HCT116 (cell line): Measurements from ENCODE around the gene RASGRF2.

Source experiments
- EZH2 ChIP-seq: fragments of 200-600 bp; sonication (generic); IDR thresholded peaks from 2 replicates; pipeline ENCODE4 v1.6.1; 2017; ENCODE audit warnings: antibody characterized with exemption, mixed run types
- MAX ChIP-seq: IDR thresholded peaks from 2 replicates; pipeline ENCODE4 v1.6.1; 2012
- POLR2A ChIP-seq: IDR thresholded peaks from 2 replicates; pipeline ENCODE4 v1.7.0; 2011; ENCODE audit warnings: borderline replicate concordance; ENCODE audit not compliant: insufficient read depth, insufficient read length; ENCODE audit errors: extremely low read depth
- POLR2AphosphoS5 ChIP-seq: IDR thresholded peaks from 2 replicates; pipeline ENCODE4 v1.6.1; 2011; ENCODE audit warnings: mild to moderate bottlenecking, low read depth, low read length, moderate library complexity
- RAD21 ChIP-seq: IDR thresholded peaks from 2 replicates; pipeline ENCODE4 v1.6.1; 2012; ENCODE audit warnings: low read depth, mild to moderate bottlenecking
- ZNF274 ChIP-seq: fragments of 200-500 bp; sonication (Bioruptor generic); IDR thresholded peaks from 2 replicates; pipeline ENCODE4 v1.6.1; 2014; ENCODE audit warnings: mild to moderate bottlenecking, low read depth, low read length, inconsistent platforms
- TF ChIP-seq, protein P1 (sequence below), 3 experiments: fragments of 200-600 bp in 1 of 3; sonication (generic) in 1 of 3; IDR thresholded peaks in 2 of 3; conservative IDR thresholded peaks in 1 of 3; 2 replicates each; pipeline ENCODE4 v1.5.1; 2012 to 2017; ENCODE audit warnings: low read depth in 2 of 3, low read length in 2 of 3, antibody characterized with exemption in 1 of 3, borderline replicate concordance in 1 of 3, control low read depth in 1 of 3, mild to moderate bottlenecking in 1 of 3, mixed read lengths in 1 of 3, mixed run types in 1 of 3, moderate library complexity in 1 of 3; ENCODE audit not compliant: insufficient read depth in 1 of 3

- TF ChIP-seq, protein P1, sequence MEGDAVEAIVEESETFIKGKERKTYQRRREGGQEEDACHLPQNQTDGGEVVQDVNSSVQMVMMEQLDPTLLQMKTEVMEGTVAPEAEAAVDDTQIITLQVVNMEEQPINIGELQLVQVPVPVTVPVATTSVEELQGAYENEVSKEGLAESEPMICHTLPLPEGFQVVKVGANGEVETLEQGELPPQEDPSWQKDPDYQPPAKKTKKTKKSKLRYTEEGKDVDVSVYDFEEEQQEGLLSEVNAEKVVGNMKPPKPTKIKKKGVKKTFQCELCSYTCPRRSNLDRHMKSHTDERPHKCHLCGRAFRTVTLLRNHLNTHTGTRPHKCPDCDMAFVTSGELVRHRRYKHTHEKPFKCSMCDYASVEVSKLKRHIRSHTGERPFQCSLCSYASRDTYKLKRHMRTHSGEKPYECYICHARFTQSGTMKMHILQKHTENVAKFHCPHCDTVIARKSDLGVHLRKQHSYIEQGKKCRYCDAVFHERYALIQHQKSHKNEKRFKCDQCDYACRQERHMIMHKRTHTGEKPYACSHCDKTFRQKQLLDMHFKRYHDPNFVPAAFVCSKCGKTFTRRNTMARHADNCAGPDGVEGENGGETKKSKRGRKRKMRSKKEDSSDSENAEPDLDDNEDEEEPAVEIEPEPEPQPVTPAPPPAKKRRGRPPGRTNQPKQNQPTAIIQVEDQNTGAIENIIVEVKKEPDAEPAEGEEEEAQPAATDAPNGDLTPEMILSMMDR (IDR thresholded peaks at IDR 0.05 in 2 of 3, conservative IDR thresholded peaks at IDR 0.05 in 1 of 3; ENCODE audit: borderline replicate concordance in 1 of 3, insufficient read depth in 1 of 3, low read depth in 2 of 3, low read length in 2 of 3) = no peak
- TF ChIP-seq POLR2A (no peak), MAX (no peak), EZH2 (no peak), ZNF274 (no peak), POLR2AphosphoS5 (no peak), RAD21 (no peak)
These were observed 116.9 kb downstream of the RASGRF2 start for GRCh38 chr5:81077105-81077504.
